ENCODE results near the gene TCAP. TPM values are rescaled to one million over a fixed set of nuclear protein-coding genes. Genes with fewer than 3 reads are reported as not detected.

Gene TCAP
- total and polyA plus RNA-seq, 2 donors (not counting 1 experiment from before 2014, with no cell fraction given), result 0.05 to 0.17 TPM

GRCh38 chr17:39658760-39659159 is 6.4 kb upstream of the TCAP start:
- Histone ChIP-seq H3K27ac (ENCODE audit: insufficient read depth, low read length) (no peak overlapping the region), H4K20me1 (ENCODE audit: control insufficient read depth, extremely low read depth, insufficient read depth, low read length) (no peaks in the 10 kb centered on the region), H2AFZ (ENCODE audit: low read length) (no peak overlapping the region), H3K27me3 (ENCODE audit: control insufficient read depth, insufficient read depth, low read length) (no peaks in the 10 kb centered on the region), H3K9ac (ENCODE audit: insufficient read depth, low read length) (no peak overlapping the region), H3K4me3 (replicated peaks in 1 of 4; ENCODE audit: control extremely low read depth in 1 of 4, insufficient read depth in 1 of 4, low read depth in 3 of 4, low read length in 4 of 4) (no peak overlapping the region), H3K4me1 (ENCODE audit: control insufficient read depth, extremely low read depth, insufficient read depth, low read length) (no peaks in the 10 kb centered on the region), H3K36me3 (ENCODE audit: control insufficient read depth, insufficient read depth, low read length) (peaks cover 10% of the 10 kb centered on the region), H3K9me3 (ENCODE audit: control insufficient read depth, insufficient read depth, low read depth, low read length) (no peaks in the 10 kb centered on the region), H3K79me2 (ENCODE audit: control insufficient read depth, insufficient read depth, low read length) (no peaks in the 10 kb centered on the region), H3K4me2 (ENCODE audit: extremely low read depth, insufficient read depth, low read length) (no peak overlapping the region)
- no peak for DNase-seq (ENCODE audit: low read depth in 2 of 2)
- no peak for TF ChIP-seq CTCF (conservative IDR thresholded peaks at IDR 0.05 in 1 of 2, IDR thresholded peaks at IDR 0.05 in 1 of 2; ENCODE audit: low read depth in 1 of 2, low read length in 2 of 2)
- no peak for TF ChIP-seq EZH2 (IDR thresholded peaks at IDR 0.05; ENCODE audit: low read length, missing control alignments)

GRCh38 chr17:39659279-39660010 is 5.7 kb upstream of the TCAP start:
- DNase-seq (ENCODE audit: low read depth in 2 of 2), result no peak
- no peak overlapping the region for H3K27ac ChIP-seq (ENCODE audit: insufficient read depth, low read length)

GRCh38 chr17:39660011-39660360 is 5.2 kb upstream of the TCAP start:
- Histone ChIP-seq H3K4me1 (ENCODE audit: control insufficient read depth, extremely low read depth, insufficient read depth, low read length) (no peaks in the 10 kb centered on the region), H3K27me3 (ENCODE audit: control insufficient read depth, insufficient read depth, low read length) (no peaks in the 10 kb centered on the region), H4K20me1 (ENCODE audit: control insufficient read depth, extremely low read depth, insufficient read depth, low read length) (no peaks in the 10 kb centered on the region), H3K36me3 (ENCODE audit: control insufficient read depth, insufficient read depth, low read length) (peaks cover 10% of the 10 kb centered on the region), H3K4me3 (replicated peaks in 1 of 4; ENCODE audit: control extremely low read depth in 1 of 4, insufficient read depth in 1 of 4, low read depth in 3 of 4, low read length in 4 of 4) (no peak overlapping the region), H2AFZ (ENCODE audit: low read length) (no peak overlapping the region), H3K79me2 (ENCODE audit: control insufficient read depth, insufficient read depth, low read length) (no peaks in the 10 kb centered on the region), H3K27ac (ENCODE audit: insufficient read depth, low read length) (no peak overlapping the region), H3K9me3 (ENCODE audit: control insufficient read depth, insufficient read depth, low read depth, low read length) (no peaks in the 10 kb centered on the region), H3K4me2 (ENCODE audit: extremely low read depth, insufficient read depth, low read length) (no peak overlapping the region), H3K9ac (ENCODE audit: insufficient read depth, low read length) (no peak overlapping the region)
- TF ChIP-seq CTCF (conservative IDR thresholded peaks at IDR 0.05 in 1 of 2, IDR thresholded peaks at IDR 0.05 in 1 of 2; ENCODE audit: low read depth in 1 of 2, low read length in 2 of 2) (no peak), EZH2 (IDR thresholded peaks at IDR 0.05; ENCODE audit: low read length, missing control alignments) (no peak)
- DNase-seq (ENCODE audit: low read depth in 2 of 2), result no peak

More at GRCh38 chr17:39659279-39660010, 5.7 kb upstream of the TCAP start:
- Histone ChIP-seq H3K9ac (ENCODE audit: insufficient read depth, low read length) (no peak overlapping the region), H3K4me2 (ENCODE audit: extremely low read depth, insufficient read depth, low read length) (no peak overlapping the region), H3K9me3 (ENCODE audit: control insufficient read depth, insufficient read depth, low read depth, low read length) (no peaks in the 10 kb centered on the region), H3K36me3 (ENCODE audit: control insufficient read depth, insufficient read depth, low read length) (peaks cover 10% of the 10 kb centered on the region), H3K79me2 (ENCODE audit: control insufficient read depth, insufficient read depth, low read length) (no peaks in the 10 kb centered on the region), H3K4me3 (replicated peaks in 1 of 4; ENCODE audit: control extremely low read depth in 1 of 4, insufficient read depth in 1 of 4, low read depth in 3 of 4, low read length in 4 of 4) (no peak overlapping the region), H3K4me1 (ENCODE audit: control insufficient read depth, extremely low read depth, insufficient read depth, low read length) (no peaks in the 10 kb centered on the region), H2AFZ (ENCODE audit: low read length) (no peak overlapping the region), H4K20me1 (ENCODE audit: control insufficient read depth, extremely low read depth, insufficient read depth, low read length) (no peaks in the 10 kb centered on the region), H3K27me3 (ENCODE audit: control insufficient read depth, insufficient read depth, low read length) (no peaks in the 10 kb centered on the region)
- TF ChIP-seq CTCF (conservative IDR thresholded peaks at IDR 0.05 in 1 of 2, IDR thresholded peaks at IDR 0.05 in 1 of 2; ENCODE audit: low read depth in 1 of 2, low read length in 2 of 2) (no peak), EZH2 (IDR thresholded peaks at IDR 0.05; ENCODE audit: low read length, missing control alignments) (no peak)

Data from fibroblast of lung (primary cell).